ENCODE measurements around the gene ACADS. TPM values are rescaled to one million over a fixed set of nuclear protein-coding genes. Genes with fewer than 3 reads are reported as not detected.

ACADS gene
- total and polyA plus RNA-seq, 2 experiments from 2014 or later = 53.5 to 66.8 TPM

DNA sequence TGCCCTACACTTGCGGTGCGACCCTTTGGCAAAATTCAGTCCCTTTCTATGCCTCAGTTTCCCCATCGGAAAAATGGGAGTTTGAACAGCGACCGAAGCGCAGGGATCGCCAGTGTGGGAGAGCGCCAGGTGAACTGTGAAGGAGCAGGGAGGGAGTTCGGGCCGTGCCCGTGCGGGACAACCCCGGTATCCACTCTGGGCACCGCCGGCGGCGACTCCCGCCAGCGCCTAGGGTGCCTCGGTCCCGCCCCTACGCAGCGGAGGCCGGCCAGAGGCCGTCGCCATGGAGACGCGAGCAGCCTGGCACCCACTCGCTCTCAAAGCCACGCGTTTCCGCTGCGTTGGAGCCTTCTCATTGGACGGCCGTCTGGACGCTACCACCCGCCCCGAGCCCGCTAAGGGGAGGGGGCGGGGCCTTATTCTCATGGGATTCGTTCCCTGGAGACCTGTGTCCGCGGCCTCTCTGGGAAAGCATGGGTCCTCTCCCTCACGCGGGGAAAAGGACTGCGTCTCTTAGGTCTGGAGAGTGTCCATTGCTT is 39.4 kb upstream of the ACADS start:
- Histone ChIP-seq H3K4me2 (peak overlapping the region; percentile 82), H2AFZ (peak overlapping the region; percentile 72), H3K9me3 (ENCODE audit: low read depth) (no peaks in the 10 kb centered on the region), H4K20me1 (ENCODE audit: insufficient read depth, poor library complexity, severe bottlenecking) (peaks cover 35% of the 10 kb centered on the region), H3K4me3 (peak overlapping the region; percentile 56), H3K4me1 (ENCODE audit: insufficient read depth) (peaks cover 21% of the 10 kb centered on the region), H3K27ac (peak overlapping the region; percentile 92), H3K9me2 (replicated peaks; ENCODE audit: insufficient read depth) (no peaks in the 10 kb centered on the region), H3K79me2 (peaks cover 40% of the 10 kb centered on the region), H3K36me3 (replicated peaks; ENCODE audit: insufficient read depth, low read depth) (no peaks in the 10 kb centered on the region), H3K27me3 (no peaks in the 10 kb centered on the region)
- peak; percentile 99 for DNase-seq (ENCODE audit: low spot score)
- TF ChIP-seq EZH2phosphoT487 (IDR thresholded peaks at IDR 0.05; ENCODE audit: low read depth, severe bottlenecking, unreplicated experiment) = no peak
- WGBS (ENCODE audit: low lambda C conversion rate, missing lambda C conversion rate) = under 1% methylated on average over 34 of the region's 46 CpGs

DNA sequence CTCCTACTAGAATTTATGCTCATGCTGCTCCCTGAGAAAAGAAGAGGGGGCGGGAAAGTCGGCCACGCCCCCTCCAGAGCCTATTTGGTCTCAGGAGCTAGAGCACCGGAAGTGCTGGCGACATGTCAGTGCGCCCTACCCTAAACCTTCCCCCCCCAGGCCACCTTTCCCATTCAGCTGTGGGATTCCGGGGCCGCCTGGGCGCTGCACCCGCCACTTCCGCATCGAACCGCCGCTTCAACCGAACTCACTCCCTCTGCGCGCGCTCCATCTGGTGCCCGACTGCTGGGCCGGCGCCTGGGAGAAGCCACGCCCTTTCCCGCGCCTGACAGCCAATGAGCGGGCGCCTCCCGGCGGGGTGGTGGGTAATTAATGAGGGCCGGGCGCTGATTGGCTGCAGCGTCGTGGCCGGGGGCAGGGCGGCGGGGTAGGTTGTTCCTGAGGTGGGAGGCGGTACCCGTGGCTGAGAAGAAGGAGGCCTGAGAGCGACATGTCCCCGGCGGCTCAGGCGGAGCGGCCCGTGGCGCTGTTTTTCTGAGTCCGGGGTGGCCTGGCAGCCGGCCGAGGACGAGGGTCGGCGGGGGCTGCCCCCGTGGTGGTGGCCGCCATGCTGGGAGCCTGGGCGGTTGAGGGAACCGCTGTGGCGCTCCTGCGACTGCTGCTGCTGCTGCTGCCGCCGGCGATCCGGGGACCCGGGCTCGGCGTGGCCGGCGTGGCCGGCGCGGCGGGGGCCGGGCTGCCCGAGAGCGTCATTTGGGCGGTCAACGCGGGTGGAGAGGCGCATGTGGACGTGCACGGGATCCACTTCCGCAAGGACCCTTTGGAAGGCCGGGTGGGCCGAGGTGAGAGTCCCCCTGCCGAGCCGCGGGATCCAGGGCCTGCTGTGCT is 38.7 kb upstream of the ACADS start, which contains the start of gene MLEC:
MLEC (plus strand) TSS at position 460 of the 888 bp plus-strand sequence; CDS start at position 608, 148 bp downstream.
- H3K9me2 ChIP-seq (replicated peaks; ENCODE audit: insufficient read depth) = no peaks in the 10 kb centered on the region
- peaks cover 47% of the 10 kb centered on the region for H3K79me2 ChIP-seq
- H2AFZ ChIP-seq = peak within 1 kb of the TSS; percentile 72
- no peaks in the 10 kb centered on the region for H3K27me3 ChIP-seq
- peaks cover 42% of the 10 kb centered on the region for H4K20me1 ChIP-seq (ENCODE audit: insufficient read depth, poor library complexity, severe bottlenecking)
- peak within 1 kb of the TSS; percentile 92 for H3K4me2 ChIP-seq
- H3K27ac ChIP-seq = peak within 1 kb of the TSS; percentile 92
- H3K36me3 ChIP-seq (replicated peaks; ENCODE audit: insufficient read depth, low read depth) = no peaks in the 10 kb centered on the region
- no peaks in the 10 kb centered on the region for H3K9me3 ChIP-seq (ENCODE audit: low read depth)
- TF ChIP-seq EZH2 (IDR thresholded peaks at IDR 0.05; ENCODE audit: borderline replicate concordance) (no peak), EZH2phosphoT487 (IDR thresholded peaks at IDR 0.05; ENCODE audit: low read depth, severe bottlenecking, unreplicated experiment) (no peak)
- TF ChIP-seq, protein P1, sequence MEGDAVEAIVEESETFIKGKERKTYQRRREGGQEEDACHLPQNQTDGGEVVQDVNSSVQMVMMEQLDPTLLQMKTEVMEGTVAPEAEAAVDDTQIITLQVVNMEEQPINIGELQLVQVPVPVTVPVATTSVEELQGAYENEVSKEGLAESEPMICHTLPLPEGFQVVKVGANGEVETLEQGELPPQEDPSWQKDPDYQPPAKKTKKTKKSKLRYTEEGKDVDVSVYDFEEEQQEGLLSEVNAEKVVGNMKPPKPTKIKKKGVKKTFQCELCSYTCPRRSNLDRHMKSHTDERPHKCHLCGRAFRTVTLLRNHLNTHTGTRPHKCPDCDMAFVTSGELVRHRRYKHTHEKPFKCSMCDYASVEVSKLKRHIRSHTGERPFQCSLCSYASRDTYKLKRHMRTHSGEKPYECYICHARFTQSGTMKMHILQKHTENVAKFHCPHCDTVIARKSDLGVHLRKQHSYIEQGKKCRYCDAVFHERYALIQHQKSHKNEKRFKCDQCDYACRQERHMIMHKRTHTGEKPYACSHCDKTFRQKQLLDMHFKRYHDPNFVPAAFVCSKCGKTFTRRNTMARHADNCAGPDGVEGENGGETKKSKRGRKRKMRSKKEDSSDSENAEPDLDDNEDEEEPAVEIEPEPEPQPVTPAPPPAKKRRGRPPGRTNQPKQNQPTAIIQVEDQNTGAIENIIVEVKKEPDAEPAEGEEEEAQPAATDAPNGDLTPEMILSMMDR (IDR thresholded peaks at IDR 0.05; ENCODE audit: poor library complexity) = peak; percentile 5
- H3K4me3 ChIP-seq = peak within 1 kb of the TSS; percentile 56
- WGBS (ENCODE audit: low lambda C conversion rate, missing lambda C conversion rate) = 2% methylated on average over 66 of the region's 84 CpGs
- peaks cover 29% of the 10 kb centered on the region for H3K4me1 ChIP-seq (ENCODE audit: insufficient read depth)
- peak; percentile 99 for DNase-seq (ENCODE audit: low spot score)

DNA sequence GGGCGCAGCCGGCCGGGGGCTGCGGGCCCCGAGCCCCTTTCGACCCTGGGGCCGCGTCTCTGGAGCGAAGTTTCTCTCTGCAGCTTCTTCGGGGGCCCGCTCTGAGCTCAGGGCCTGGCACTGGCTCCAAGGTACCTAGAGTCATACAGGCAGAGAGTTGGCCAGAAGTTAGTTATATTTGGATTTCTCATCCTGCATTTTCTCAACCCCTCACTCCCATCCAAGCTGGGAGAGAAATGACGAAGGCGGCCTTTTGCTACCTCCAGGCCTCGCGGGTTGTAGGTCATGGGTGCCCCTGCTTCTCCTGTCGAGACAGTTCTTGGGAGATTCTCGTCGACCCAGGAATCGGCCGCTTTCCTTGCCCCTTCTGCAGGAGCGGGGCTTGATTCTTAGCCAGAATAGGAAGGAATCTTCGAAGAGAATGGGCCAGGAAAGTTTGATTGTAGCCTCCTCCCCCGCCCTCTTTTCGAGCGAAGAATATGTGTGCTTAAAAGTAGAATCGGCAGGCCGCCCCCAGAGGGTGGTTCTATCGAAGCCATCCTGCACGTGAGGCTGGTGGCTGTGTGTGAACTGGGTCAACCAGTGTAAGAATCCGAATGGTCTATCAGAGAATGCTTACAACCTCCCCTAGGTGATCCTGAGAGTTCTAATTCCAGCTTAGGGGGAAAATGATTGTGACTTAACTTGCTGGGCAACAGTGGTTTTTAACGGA is 37.9 kb upstream of the ACADS start:
- Histone ChIP-seq H3K9me3 (ENCODE audit: low read depth) (no peaks in the 10 kb centered on the region), H3K27me3 (no peaks in the 10 kb centered on the region), H3K4me3 (peak overlapping the region; percentile 23), H3K4me2 (peak overlapping the region; percentile 92), H3K9me2 (replicated peaks; ENCODE audit: insufficient read depth) (no peaks in the 10 kb centered on the region), H3K27ac (peak overlapping the region; percentile 80), H3K36me3 (replicated peaks; ENCODE audit: insufficient read depth, low read depth) (no peaks in the 10 kb centered on the region), H4K20me1 (ENCODE audit: insufficient read depth, poor library complexity, severe bottlenecking) (peaks cover 49% of the 10 kb centered on the region), H3K4me1 (ENCODE audit: insufficient read depth) (peaks cover 37% of the 10 kb centered on the region), H2AFZ (peak overlapping the region; percentile 45), H3K79me2 (peaks cover 55% of the 10 kb centered on the region)
- DNase-seq (ENCODE audit: low spot score) = peak; percentile 54
- WGBS (ENCODE audit: low lambda C conversion rate, missing lambda C conversion rate) = 2% methylated on average over 31 of the region's 31 CpGs
- TF ChIP-seq, protein P1 (IDR thresholded peaks at IDR 0.05; ENCODE audit: poor library complexity) = no peak
- TF ChIP-seq EZH2 (IDR thresholded peaks at IDR 0.05; ENCODE audit: borderline replicate concordance) = no peak
- TF ChIP-seq EZH2phosphoT487 (IDR thresholded peaks at IDR 0.05; ENCODE audit: low read depth, severe bottlenecking, unreplicated experiment) = no peak

Data from hepatocyte (in vitro differentiated cells).